ENCODE results near the gene DAPP1.

GRCh38 chr4:99875071-99875470 is 58.4 kb downstream of the DAPP1 start:
- TF ChIP-seq, protein P1, sequence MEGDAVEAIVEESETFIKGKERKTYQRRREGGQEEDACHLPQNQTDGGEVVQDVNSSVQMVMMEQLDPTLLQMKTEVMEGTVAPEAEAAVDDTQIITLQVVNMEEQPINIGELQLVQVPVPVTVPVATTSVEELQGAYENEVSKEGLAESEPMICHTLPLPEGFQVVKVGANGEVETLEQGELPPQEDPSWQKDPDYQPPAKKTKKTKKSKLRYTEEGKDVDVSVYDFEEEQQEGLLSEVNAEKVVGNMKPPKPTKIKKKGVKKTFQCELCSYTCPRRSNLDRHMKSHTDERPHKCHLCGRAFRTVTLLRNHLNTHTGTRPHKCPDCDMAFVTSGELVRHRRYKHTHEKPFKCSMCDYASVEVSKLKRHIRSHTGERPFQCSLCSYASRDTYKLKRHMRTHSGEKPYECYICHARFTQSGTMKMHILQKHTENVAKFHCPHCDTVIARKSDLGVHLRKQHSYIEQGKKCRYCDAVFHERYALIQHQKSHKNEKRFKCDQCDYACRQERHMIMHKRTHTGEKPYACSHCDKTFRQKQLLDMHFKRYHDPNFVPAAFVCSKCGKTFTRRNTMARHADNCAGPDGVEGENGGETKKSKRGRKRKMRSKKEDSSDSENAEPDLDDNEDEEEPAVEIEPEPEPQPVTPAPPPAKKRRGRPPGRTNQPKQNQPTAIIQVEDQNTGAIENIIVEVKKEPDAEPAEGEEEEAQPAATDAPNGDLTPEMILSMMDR (IDR thresholded peaks at IDR 0.05; ENCODE audit: low read length) = no peak
- TF ChIP-seq EZH2 (IDR thresholded peaks at IDR 0.05; ENCODE audit: borderline replicate concordance, low read length) = no peak

Measured in OCI-LY1 (cell line).